OCI-LY3 (cell line): ENCODE measurements around the gene PCNP.

Experiments used
- EZH2phosphoT487 ChIP-seq: fragments of 200-600 bp; shearing (Covaris generic); IDR thresholded peaks from 2 replicates; pipeline ENCODE4 v1.6.1; 2018; ENCODE audit warnings: antibody characterized with exemption, mixed run types, low read depth
- TF ChIP-seq, protein P1 (sequence below): fragments of 200-600, 300-600 bp; sonication (generic); IDR thresholded peaks from 2 replicates; pipeline ENCODE4 v1.5.1; 2014; ENCODE audit warnings: antibody characterized with exemption, low read length, low read depth

DNA sequence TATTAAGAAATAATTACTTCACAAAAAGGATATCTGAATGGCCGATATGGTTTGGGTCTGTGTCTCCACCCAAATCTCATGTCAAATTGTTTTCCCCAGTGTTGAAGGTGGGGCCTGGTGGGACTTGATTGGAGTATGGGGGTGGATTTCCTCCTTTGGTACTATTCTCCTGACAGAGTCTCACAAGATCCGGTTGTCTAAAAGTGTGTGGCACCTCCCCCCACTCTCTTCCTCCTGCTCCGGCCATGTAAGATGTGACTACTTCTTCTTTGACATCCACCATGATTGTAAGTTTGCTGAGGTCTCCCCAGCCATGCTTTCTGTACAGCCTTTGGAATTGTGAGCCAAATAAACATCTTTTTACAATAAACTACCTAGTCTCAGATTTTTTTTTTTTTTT, 68.5 kb downstream of the PCNP start:
- TF ChIP-seq, protein P1, sequence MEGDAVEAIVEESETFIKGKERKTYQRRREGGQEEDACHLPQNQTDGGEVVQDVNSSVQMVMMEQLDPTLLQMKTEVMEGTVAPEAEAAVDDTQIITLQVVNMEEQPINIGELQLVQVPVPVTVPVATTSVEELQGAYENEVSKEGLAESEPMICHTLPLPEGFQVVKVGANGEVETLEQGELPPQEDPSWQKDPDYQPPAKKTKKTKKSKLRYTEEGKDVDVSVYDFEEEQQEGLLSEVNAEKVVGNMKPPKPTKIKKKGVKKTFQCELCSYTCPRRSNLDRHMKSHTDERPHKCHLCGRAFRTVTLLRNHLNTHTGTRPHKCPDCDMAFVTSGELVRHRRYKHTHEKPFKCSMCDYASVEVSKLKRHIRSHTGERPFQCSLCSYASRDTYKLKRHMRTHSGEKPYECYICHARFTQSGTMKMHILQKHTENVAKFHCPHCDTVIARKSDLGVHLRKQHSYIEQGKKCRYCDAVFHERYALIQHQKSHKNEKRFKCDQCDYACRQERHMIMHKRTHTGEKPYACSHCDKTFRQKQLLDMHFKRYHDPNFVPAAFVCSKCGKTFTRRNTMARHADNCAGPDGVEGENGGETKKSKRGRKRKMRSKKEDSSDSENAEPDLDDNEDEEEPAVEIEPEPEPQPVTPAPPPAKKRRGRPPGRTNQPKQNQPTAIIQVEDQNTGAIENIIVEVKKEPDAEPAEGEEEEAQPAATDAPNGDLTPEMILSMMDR: no peak
- TF ChIP-seq EZH2phosphoT487: no peak
